GM19438 (cell line): ENCODE measurements around the gene GPR142.

ENCODE experiments used
- ATAC-seq: cut with Tn5 transposase; IDR thresholded peaks from one replicate; pipeline ENCODE4 v1.9.1; 2021; ENCODE audit warnings: low read depth; ENCODE audit not compliant: unreplicated experiment

The GPR142 gene

GRCh38 chr17:74367206-74367605 lies at the start of gene GPR142:
Gene GPR142, plus strand, starts transcription at chr17:74367506. Its CDS starts 2,035 bp downstream, at chr17:74369541.
- no peak for ATAC-seq

- ATAC-seq, result no peak
These were observed 48.9 kb upstream of the GPR142 start for GRCh38 chr17:74318391-74318790.

- no peak for ATAC-seq
These were observed 42.8 kb upstream of the GPR142 start for GRCh38 chr17:74324521-74324920.

GRCh38 chr17:74325376-74325742 lies 41.9 kb upstream of the GPR142 start:
- no peak for ATAC-seq

GRCh38 chr17:74325743-74326379 lies 41.4 kb upstream of the GPR142 start, which contains the start of gene KIF19:
Gene KIF19, plus strand, starts transcription at chr17:74326226. Its CDS starts 124 bp downstream, at chr17:74326350.
- ATAC-seq, result no peak

- ATAC-seq, result no peak
These were observed 40.8 kb upstream of the GPR142 start for GRCh38 chr17:74326506-74326905.

GRCh38 chr17:74328487-74328886 lies 38.8 kb upstream of the GPR142 start:
- ATAC-seq, result no peak

GRCh38 chr17:74329378-74329777 lies 37.9 kb upstream of the GPR142 start:
- ATAC-seq, result no peak

- no peak for ATAC-seq
These were observed 36.9 kb upstream of the GPR142 start for GRCh38 chr17:74330446-74330845.

GRCh38 chr17:74332017-74332650 lies 35.2 kb upstream of the GPR142 start:
- no peak for ATAC-seq

- no peak for ATAC-seq
These were observed 34.5 kb upstream of the GPR142 start for GRCh38 chr17:74332763-74333283.

- no peak for ATAC-seq
These were observed 32.8 kb upstream of the GPR142 start for GRCh38 chr17:74334393-74335039.

GRCh38 chr17:74335529-74336062 lies 31.7 kb upstream of the GPR142 start:
- no peak for ATAC-seq

GRCh38 chr17:74336307-74336706 lies 31.0 kb upstream of the GPR142 start:
- ATAC-seq, result no peak

GRCh38 chr17:74337834-74338500 lies 29.3 kb upstream of the GPR142 start:
- no peak for ATAC-seq

GRCh38 chr17:74339537-74340195 lies 27.6 kb upstream of the GPR142 start:
- ATAC-seq, result no peak

GRCh38 chr17:74340470-74341023 lies 26.8 kb upstream of the GPR142 start:
- ATAC-seq, result no peak

GRCh38 chr17:74342224-74342623 lies 25.1 kb upstream of the GPR142 start:
- ATAC-seq, result no peak

- ATAC-seq, result no peak
These were observed 24.2 kb upstream of the GPR142 start for GRCh38 chr17:74343121-74343520.
